ENCODE data around the gene DEPDC5. TPM values are rescaled to one million over a fixed set of nuclear protein-coding genes. Genes with fewer than 3 reads are reported as not detected.
"Not testable (repeated sequence)": the region's sequence is repeated elsewhere in the genome, so short reads cannot be mapped to it uniquely, and the experiment has no call there.

DEPDC5 gene
- total RNA-seq, 1 donor from 2014 or later, result 32.6 TPM

DNA sequence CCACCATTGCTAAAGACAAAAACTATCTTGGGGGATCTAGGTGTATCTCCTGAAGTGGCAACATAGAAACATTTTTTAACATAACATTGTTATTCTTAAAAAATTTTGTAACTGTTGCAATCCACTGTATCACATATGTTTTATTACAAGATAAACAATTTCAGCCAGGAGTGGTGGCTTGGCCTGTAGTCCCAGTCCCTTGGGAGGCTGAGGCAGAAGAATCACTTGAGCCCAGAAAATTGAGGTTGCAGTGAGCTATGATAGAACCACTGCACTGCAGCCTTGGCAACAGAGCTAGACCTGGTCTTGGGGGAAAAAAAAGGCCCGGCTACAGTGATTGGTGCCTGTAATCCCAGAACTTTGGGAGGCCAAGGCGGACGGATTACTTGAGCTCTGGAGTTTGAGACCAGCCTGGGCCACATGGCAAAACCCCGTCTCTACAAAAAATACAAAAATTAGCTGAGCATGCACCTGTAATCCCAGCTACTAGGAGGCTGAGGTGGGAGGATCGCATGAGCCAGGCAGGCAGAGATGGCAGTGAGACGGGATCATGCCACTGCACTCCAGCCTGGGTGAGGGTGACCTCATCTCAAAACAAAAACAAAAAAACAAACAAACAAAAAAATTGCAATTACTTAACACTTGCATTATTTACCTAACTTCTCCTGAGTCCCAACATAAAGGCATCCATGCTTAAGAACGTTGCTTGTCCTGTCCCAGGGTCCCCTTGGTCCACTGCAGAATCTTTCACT lies 1.5 kb upstream of the DEPDC5 start:
- peaks cover 41% of the 10 kb centered on the region for H3K4me1 Mint-ChIP-seq (ENCODE audit: unreplicated experiment)
- DNase-seq (ENCODE audit: low spot score), result no peak
- H3K9me3 Mint-ChIP-seq (ENCODE audit: unreplicated experiment), result no peaks in the 10 kb centered on the region
- peaks cover 4% of the 10 kb centered on the region for H3K27me3 Mint-ChIP-seq (ENCODE audit: unreplicated experiment)
- TF ChIP-seq, protein P1, sequence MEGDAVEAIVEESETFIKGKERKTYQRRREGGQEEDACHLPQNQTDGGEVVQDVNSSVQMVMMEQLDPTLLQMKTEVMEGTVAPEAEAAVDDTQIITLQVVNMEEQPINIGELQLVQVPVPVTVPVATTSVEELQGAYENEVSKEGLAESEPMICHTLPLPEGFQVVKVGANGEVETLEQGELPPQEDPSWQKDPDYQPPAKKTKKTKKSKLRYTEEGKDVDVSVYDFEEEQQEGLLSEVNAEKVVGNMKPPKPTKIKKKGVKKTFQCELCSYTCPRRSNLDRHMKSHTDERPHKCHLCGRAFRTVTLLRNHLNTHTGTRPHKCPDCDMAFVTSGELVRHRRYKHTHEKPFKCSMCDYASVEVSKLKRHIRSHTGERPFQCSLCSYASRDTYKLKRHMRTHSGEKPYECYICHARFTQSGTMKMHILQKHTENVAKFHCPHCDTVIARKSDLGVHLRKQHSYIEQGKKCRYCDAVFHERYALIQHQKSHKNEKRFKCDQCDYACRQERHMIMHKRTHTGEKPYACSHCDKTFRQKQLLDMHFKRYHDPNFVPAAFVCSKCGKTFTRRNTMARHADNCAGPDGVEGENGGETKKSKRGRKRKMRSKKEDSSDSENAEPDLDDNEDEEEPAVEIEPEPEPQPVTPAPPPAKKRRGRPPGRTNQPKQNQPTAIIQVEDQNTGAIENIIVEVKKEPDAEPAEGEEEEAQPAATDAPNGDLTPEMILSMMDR (IDR thresholded peaks at IDR 0.05; ENCODE audit: unreplicated experiment), result no peak
- peak overlapping the region; percentile 100 for H3K27ac Mint-ChIP-seq (ENCODE audit: unreplicated experiment)
- peak overlapping the region; percentile 93 for H3K4me3 Mint-ChIP-seq (ENCODE audit: unreplicated experiment)
- H3K36me3 Mint-ChIP-seq (ENCODE audit: low read depth, unreplicated experiment), result peaks cover 12% of the 10 kb centered on the region

DNA sequence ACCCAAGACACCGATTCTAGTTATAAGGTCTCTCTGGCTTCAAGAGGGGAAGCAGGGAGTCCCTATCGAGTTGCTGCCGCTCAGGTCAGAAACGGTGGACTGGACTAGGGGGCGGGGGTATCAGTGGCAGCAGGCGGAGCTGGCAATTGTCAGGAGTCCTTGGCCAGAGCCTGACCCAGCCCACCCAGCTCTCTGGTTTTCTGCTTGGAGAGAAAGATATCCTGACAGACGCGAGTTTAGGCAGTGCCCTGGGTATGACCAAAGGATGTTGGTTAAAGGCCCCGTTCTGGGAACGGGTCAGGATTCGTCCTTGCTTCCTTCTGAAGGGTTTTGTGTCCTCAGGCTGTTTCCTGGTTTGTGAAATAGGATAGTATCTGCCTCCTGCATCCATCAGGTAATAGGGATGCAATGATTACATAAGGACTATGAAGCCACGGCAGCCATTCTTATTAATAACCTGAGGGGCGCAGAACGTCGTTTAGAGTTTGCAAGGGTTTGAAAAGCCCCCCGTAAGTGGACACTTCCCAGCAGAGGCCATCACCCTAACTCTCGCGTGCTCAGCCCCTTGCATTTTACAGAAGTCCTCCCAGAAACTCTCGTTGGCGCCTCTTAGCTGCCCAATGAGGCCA lies 700 bp upstream of the DEPDC5 start:
- peak; percentile 76 for DNase-seq (ENCODE audit: low spot score)
- H3K4me3 Mint-ChIP-seq (ENCODE audit: unreplicated experiment), result peak overlapping the region; percentile 93

GRCh38 chr22:31754813-31755212 lies 994 bp downstream of the DEPDC5 start:
- Mint-ChIP-seq H3K36me3 (ENCODE audit: low read depth, unreplicated experiment) (peaks cover 8% of the 10 kb centered on the region), H3K27ac (ENCODE audit: unreplicated experiment) (peak overlapping the region; percentile 76), H3K27me3 (ENCODE audit: unreplicated experiment) (peaks cover 4% of the 10 kb centered on the region), H3K9me3 (ENCODE audit: unreplicated experiment) (no peaks in the 10 kb centered on the region), H3K4me3 (ENCODE audit: unreplicated experiment) (peak overlapping the region; percentile 93), H3K4me1 (ENCODE audit: unreplicated experiment) (peaks cover 23% of the 10 kb centered on the region)
- no peak for DNase-seq (ENCODE audit: low spot score)
- TF ChIP-seq, protein P1 (IDR thresholded peaks at IDR 0.05; ENCODE audit: unreplicated experiment), result no peak

More for the DNA sequence above, 700 bp upstream of the DEPDC5 start:
- Mint-ChIP-seq H3K4me1 (ENCODE audit: unreplicated experiment) (peaks cover 34% of the 10 kb centered on the region), H3K9me3 (ENCODE audit: unreplicated experiment) (no peaks in the 10 kb centered on the region), H3K27me3 (ENCODE audit: unreplicated experiment) (peaks cover 4% of the 10 kb centered on the region), H3K27ac (ENCODE audit: unreplicated experiment) (peak overlapping the region; percentile 100), H3K36me3 (ENCODE audit: low read depth, unreplicated experiment) (peaks cover 8% of the 10 kb centered on the region)
- TF ChIP-seq, protein P1 (IDR thresholded peaks at IDR 0.05; ENCODE audit: unreplicated experiment), result no peak

DNA sequence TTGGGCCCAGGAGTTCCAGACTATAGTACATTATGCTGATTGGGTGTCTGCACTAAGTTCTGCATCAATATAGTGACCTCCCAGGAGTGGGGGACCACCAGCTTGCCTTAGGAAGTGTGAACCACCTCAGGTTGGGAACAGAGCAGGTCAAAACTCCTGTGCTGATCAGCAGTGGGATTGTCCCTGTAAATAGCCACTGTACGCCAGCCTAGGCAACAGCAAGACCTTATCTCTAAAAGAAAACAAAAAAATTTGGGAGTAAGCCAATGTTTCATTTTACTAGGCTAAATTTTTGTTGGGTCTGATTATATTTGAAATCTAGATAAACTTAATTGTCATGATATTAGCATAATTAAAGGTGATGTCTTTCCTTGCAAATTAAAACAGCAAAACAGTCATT lies 3.4 kb downstream of the DEPDC5 start:
- peaks cover 14% of the 10 kb centered on the region for H3K4me1 Mint-ChIP-seq (ENCODE audit: unreplicated experiment)
- H3K36me3 Mint-ChIP-seq (ENCODE audit: low read depth, unreplicated experiment), result peaks cover 11% of the 10 kb centered on the region
- H3K9me3 Mint-ChIP-seq (ENCODE audit: unreplicated experiment), result no peaks in the 10 kb centered on the region
- H3K4me3 Mint-ChIP-seq (ENCODE audit: unreplicated experiment), result no peak overlapping the region
- H3K27ac Mint-ChIP-seq (ENCODE audit: unreplicated experiment), result no peak overlapping the region
- H3K27me3 Mint-ChIP-seq (ENCODE audit: unreplicated experiment), result peaks cover 2% of the 10 kb centered on the region
- TF ChIP-seq, protein P1 (IDR thresholded peaks at IDR 0.05; ENCODE audit: unreplicated experiment), result no peak
- DNase-seq (ENCODE audit: low spot score), result no peak

DNA sequence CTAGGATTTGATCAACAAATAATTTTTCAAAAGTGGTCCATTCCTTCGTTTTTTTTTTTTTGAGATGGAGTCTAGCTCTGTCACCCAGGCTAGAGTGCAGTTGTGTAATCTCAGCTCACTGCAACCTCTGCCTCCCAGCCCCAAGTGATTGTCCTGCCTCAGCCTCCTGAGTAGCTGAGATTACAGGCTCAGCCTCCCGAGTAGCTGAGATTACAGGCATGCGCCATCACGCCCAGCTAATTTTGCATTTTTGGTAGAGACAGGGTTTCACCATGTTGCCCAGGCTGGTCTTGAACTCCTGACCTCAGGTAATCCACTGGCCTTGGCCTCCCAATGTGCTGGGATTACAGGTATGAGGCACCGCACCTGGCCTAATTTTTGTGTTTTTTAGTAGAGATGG lies 5.0 kb downstream of the DEPDC5 start:
- not testable (repeated sequence) for H3K4me3 Mint-ChIP-seq (ENCODE audit: unreplicated experiment); H3K27ac Mint-ChIP-seq (ENCODE audit: unreplicated experiment); DNase-seq (ENCODE audit: low spot score); H3K27me3 Mint-ChIP-seq (ENCODE audit: unreplicated experiment); H3K9me3 Mint-ChIP-seq (ENCODE audit: unreplicated experiment)
- Mint-ChIP-seq H3K4me1 (ENCODE audit: unreplicated experiment) (peaks cover 10% of the 10 kb centered on the region), H3K36me3 (ENCODE audit: low read depth, unreplicated experiment) (peaks cover 11% of the 10 kb centered on the region)
